GM23248 (cell line): ENCODE data around the gene KIF16B. TPM values are rescaled to one million over a fixed set of nuclear protein-coding genes. Genes with fewer than 3 reads are reported as not detected.

ENCODE experiments used
- DNase-seq: peaks from one replicate; pipeline ENCODE4 v3.0.0-alpha.2; 2015
- H2AFZ ChIP-seq: fragments of 200-600 bp; sonication (generic); 2 replicates; pipeline ENCODE4 v1.6.1; 2016; ENCODE audit warnings: antibody characterized with exemption
- H3F3A ChIP-seq: fragments of 200-600 bp; sonication (generic); 2 replicates; pipeline ENCODE4 v1.6.1; 2016; ENCODE audit warnings: mild to moderate bottlenecking, antibody characterized with exemption, mixed run types; ENCODE audit not compliant: insufficient read depth
- H3K27ac ChIP-seq: fragments of 200-600 bp; sonication (generic); 2 replicates; pipeline ENCODE4 v1.5.1; 2016; ENCODE audit warnings: mild to moderate bottlenecking
- H3K27me3 ChIP-seq: fragments of 200-600 bp; sonication (generic); replicated peaks from 2 replicates; pipeline ENCODE4 v1.6.1; 2016; ENCODE audit warnings: mild to moderate bottlenecking; ENCODE audit not compliant: insufficient read depth
- H3K36me3 ChIP-seq: fragments of 200-600 bp; sonication (generic); 2 replicates; pipeline ENCODE4 v1.6.1; 2016; ENCODE audit warnings: low read depth, mild to moderate bottlenecking
- H3K4me1 ChIP-seq: fragments of 200-600 bp; sonication (generic); 2 replicates; pipeline ENCODE4 v1.6.1; 2016; ENCODE audit warnings: mild to moderate bottlenecking; ENCODE audit not compliant: insufficient read depth
- H3K4me2 ChIP-seq: fragments of 200-600 bp; sonication (generic); one replicate; pipeline ENCODE4 v1.6.1; 2016; ENCODE audit warnings: mild to moderate bottlenecking; ENCODE audit not compliant: unreplicated experiment
- H3K4me3 ChIP-seq: fragments of 200-600 bp; sonication (generic); 2 replicates; pipeline ENCODE4 v1.5.1; 2016; ENCODE audit warnings: mild to moderate bottlenecking
- H3K79me2 ChIP-seq: fragments of 200-600 bp; sonication (generic); 2 replicates; pipeline ENCODE4 v1.6.1; 2016; ENCODE audit warnings: mild to moderate bottlenecking; ENCODE audit not compliant: insufficient read depth
- H3K9ac ChIP-seq: fragments of 200-600 bp; sonication (generic); 2 replicates; pipeline ENCODE4 v1.6.1; 2016; ENCODE audit warnings: mild to moderate bottlenecking
- H3K9me2 ChIP-seq: fragments of 200-600 bp; sonication (generic); 2 replicates; pipeline ENCODE4 v1.6.1; 2016; ENCODE audit warnings: mixed run types, mild to moderate bottlenecking, moderate library complexity; ENCODE audit not compliant: insufficient read depth
- H3K9me3 ChIP-seq: fragments of 200-600 bp; sonication (generic); one replicate; pipeline ENCODE4 v1.6.1; 2017; ENCODE audit warnings: low read depth
- H4K20me1 ChIP-seq: fragments of 200-600 bp; sonication (generic); 2 replicates; pipeline ENCODE4 v1.6.0; 2016; ENCODE audit not compliant: insufficient read depth
- EZH2 ChIP-seq: fragments of 200-600 bp; sonication (generic); IDR thresholded peaks from 2 replicates; pipeline ENCODE4 v1.6.1; 2018; ENCODE audit warnings: antibody characterized with exemption, mild to moderate bottlenecking; ENCODE audit not compliant: insufficient read depth, poor library complexity, severe bottlenecking
- EZH2phosphoT487 ChIP-seq: fragments of 200-600 bp; sonication (generic); IDR thresholded peaks from 2 replicates; pipeline ENCODE4 v1.6.1; 2018; ENCODE audit warnings: antibody characterized with exemption, moderate library complexity, mild to moderate bottlenecking, low read depth; ENCODE audit not compliant: insufficient read depth
- WGBS, 2 experiments: methylation state at CpG; one replicate each; pipeline ENCODE4 v1.1.6; 2015 to 2017; ENCODE audit warnings: low lambda C conversion rate in 2 of 2, low coverage in 1 of 2; ENCODE audit errors: missing lambda C conversion rate in 2 of 2; 5-methylcytosine and 5-hydroxymethylcytosine counted together
- in situ Hi-C: fragments of 300-500 bp; cut with MboI; formaldehyde crosslinking; loops from 2 replicates; pipeline ENCODE4 v1.15.0; 2020
- polyA plus RNA-seq: library from polyadenylated mRNA; unstranded; fragments of >200 nt; fragmentation: Nextera tagmentation; extraction: Ambion mirVana; gene quantifications from 2 replicates; pipeline ENCODE4 v1.2.1, GENCODE V29; 2016
- total RNA-seq: library from RNA; depleted of rRNA; stranded (reverse); fragments of >200 nt; shearing (Covaris generic); gene quantifications from 2 replicates; pipeline ENCODE4 v1.2.3, GENCODE V29; 2014

Gene KIF16B
- total and polyA plus RNA-seq, 2 experiments from 2014 or later = 1.7 to 2.6 TPM

GRCh38 chr20:16555754-16556153, 17.5 kb downstream of the KIF16B start:
- Histone ChIP-seq H3K4me2 (no peak overlapping the region), H3K9me3 (no peaks in the 10 kb centered on the region), H4K20me1 (no peaks in the 10 kb centered on the region), H3K4me1 (peaks cover 10% of the 10 kb centered on the region; the same call in 1 of the 2 replicates), H2AFZ (no peak overlapping the region), H3K4me3 (no peak overlapping the region), H3K36me3 (no peaks in the 10 kb centered on the region), H3K9me2 (no peaks in the 10 kb centered on the region), H3K27ac (no peak overlapping the region), H3K9ac (no peak overlapping the region), H3K27me3 (no peaks in the 10 kb centered on the region), H3K79me2 (no peaks in the 10 kb centered on the region), H3F3A (no peaks in the 10 kb centered on the region)
- in situ Hi-C loops = no loop called here
- DNase-seq = peak; percentile 40
- TF ChIP-seq EZH2 (no peak), EZH2phosphoT487 (no peak)

- H3K9me2 ChIP-seq = no peaks in the 10 kb centered on the region
- H4K20me1 ChIP-seq = no peaks in the 10 kb centered on the region
- H3K4me3 ChIP-seq = no peak overlapping the region
- no peaks in the 10 kb centered on the region for H3K9me3 ChIP-seq
- no peaks in the 10 kb centered on the region for H3F3A ChIP-seq
- DNase-seq = no peak
- H3K36me3 ChIP-seq = no peaks in the 10 kb centered on the region
- WGBS, 2 experiments = 71 to 74% methylated on average over 9 of the region's 9 CpGs
- in situ Hi-C loops = no loop called here
- H2AFZ ChIP-seq = no peak overlapping the region
- H3K4me2 ChIP-seq = no peak overlapping the region
- H3K27me3 ChIP-seq = no peaks in the 10 kb centered on the region
- H3K9ac ChIP-seq = no peak overlapping the region
- TF ChIP-seq EZH2phosphoT487 (no peak), EZH2 (no peak)
- H3K27ac ChIP-seq = no peak overlapping the region
- no peaks in the 10 kb centered on the region for H3K79me2 ChIP-seq
- H3K4me1 ChIP-seq = peaks cover 10% of the 10 kb centered on the region; the same call in 1 of the 2 replicates
Observed at GRCh38 chr20:16554766-16555543, 18.3 kb downstream of the KIF16B start.

GRCh38 chr20:16553684-16554083, 19.6 kb downstream of the KIF16B start:
- no peak overlapping the region for H3K4me3 ChIP-seq
- H3K9me2 ChIP-seq = no peaks in the 10 kb centered on the region
- H3K27me3 ChIP-seq = no peaks in the 10 kb centered on the region
- no peak overlapping the region for H2AFZ ChIP-seq
- H3F3A ChIP-seq = no peaks in the 10 kb centered on the region
- H3K36me3 ChIP-seq = no peaks in the 10 kb centered on the region
- TF ChIP-seq EZH2phosphoT487 = no peak
- TF ChIP-seq EZH2 = no peak
- no peak for DNase-seq
- H3K27ac ChIP-seq = no peak overlapping the region
- no peaks in the 10 kb centered on the region for H3K9me3 ChIP-seq
- no peaks in the 10 kb centered on the region for H4K20me1 ChIP-seq
- H3K4me2 ChIP-seq = no peak overlapping the region
- H3K79me2 ChIP-seq = no peaks in the 10 kb centered on the region
- in situ Hi-C loops = no loop called here
- no peak overlapping the region for H3K9ac ChIP-seq
- peaks cover 10% of the 10 kb centered on the region; the same call in 1 of the 2 replicates for H3K4me1 ChIP-seq
- WGBS, 2 experiments = 65 to 71% methylated on average over 7 of the region's 7 CpGs

GRCh38 chr20:16553101-16553500, 20.1 kb downstream of the KIF16B start:
- H3K9ac ChIP-seq = no peak overlapping the region
- H3K9me2 ChIP-seq = no peaks in the 10 kb centered on the region
- TF ChIP-seq EZH2phosphoT487 (no peak), EZH2 (no peak)
- H3K27ac ChIP-seq = no peak overlapping the region
- WGBS, 2 experiments = 78 to 80% methylated on average over 5 of the region's 5 CpGs
- H3F3A ChIP-seq = no peaks in the 10 kb centered on the region
- in situ Hi-C loops = no loop called here
- no peak overlapping the region for H3K4me3 ChIP-seq
- H3K4me2 ChIP-seq = no peak overlapping the region
- H3K4me1 ChIP-seq = peaks cover 10% of the 10 kb centered on the region; the same call in 1 of the 2 replicates
- no peaks in the 10 kb centered on the region for H3K27me3 ChIP-seq
- H3K9me3 ChIP-seq = no peaks in the 10 kb centered on the region
- no peaks in the 10 kb centered on the region for H3K36me3 ChIP-seq
- DNase-seq = no peak
- no peaks in the 10 kb centered on the region for H4K20me1 ChIP-seq
- H2AFZ ChIP-seq = no peak overlapping the region
- no peaks in the 10 kb centered on the region for H3K79me2 ChIP-seq
